Liver (tissue), 9 donors: ENCODE data around the gene PCSK6. TPM values are rescaled to one million over a fixed set of nuclear protein-coding genes. Genes with fewer than 3 reads are reported as not detected.

Source experiments
- DNase-seq: peaks from one replicate; pipeline ENCODE4 v3.0.0-alpha.2; 2017; ENCODE audit warnings: low spot score
- H3K27ac ChIP-seq, 2 donors: one replicate each; pipeline ENCODE4 v1.7.0; 2013; ENCODE audit warnings: inconsistent platforms in 2 of 2, low read length in 2 of 2, control low read depth in 1 of 2, low read depth in 1 of 2, mild to moderate bottlenecking in 1 of 2
- H3K27me3 ChIP-seq, 4 donors: one replicate each; pipeline versions ENCODE4 v1.6.1 to v1.7.0; 2013; ENCODE audit warnings: low read length in 3 of 4, inconsistent platforms in 1 of 4, mild to moderate bottlenecking in 1 of 4, moderate library complexity in 1 of 4; ENCODE audit not compliant: control insufficient read depth in 4 of 4, insufficient read depth in 4 of 4
- H3K36me3 ChIP-seq, 4 donors: one replicate each; pipeline versions ENCODE4 v1.6.1 to v1.7.0; 2013; ENCODE audit warnings: low read length in 3 of 4, mild to moderate bottlenecking in 3 of 4, low read depth in 1 of 4, moderate library complexity in 1 of 4; ENCODE audit not compliant: control insufficient read depth in 4 of 4, insufficient read depth in 3 of 4
- H3K4me1 ChIP-seq, 4 donors: one replicate each; pipeline versions ENCODE4 v1.6.1 to v1.7.0; 2013; ENCODE audit warnings: low read length in 3 of 4, mild to moderate bottlenecking in 3 of 4, moderate library complexity in 1 of 4; ENCODE audit not compliant: control insufficient read depth in 4 of 4, insufficient read depth in 4 of 4
- H3K4me3 ChIP-seq, 3 donors: one replicate each; pipeline versions ENCODE4 v1.6.1 to v1.7.0; 2013; ENCODE audit warnings: low read length in 3 of 3, control low read depth in 1 of 3, low read depth in 1 of 3, mild to moderate bottlenecking in 1 of 3
- H3K9ac ChIP-seq, 2 donors: one replicate each; pipeline ENCODE4 v1.7.0; 2013; ENCODE audit warnings: low read length in 2 of 2, mild to moderate bottlenecking in 2 of 2, moderate library complexity in 2 of 2, control low read depth in 1 of 2, low read depth in 1 of 2
- H3K9me3 ChIP-seq, 4 donors: one replicate each; pipeline versions ENCODE4 v1.6.1 to v1.7.0; 2013; ENCODE audit warnings: low read length in 3 of 4; ENCODE audit not compliant: control insufficient read depth in 4 of 4
- EGR1 ChIP-seq, 2 donors: IDR thresholded peaks; 2 replicates each; pipeline ENCODE4 v1.6.1; 2016 to 2018; ENCODE audit warnings: antibody characterized with exemption in 2 of 2, low read depth in 2 of 2
- FOXA1 ChIP-seq: IDR thresholded peaks from 2 replicates; pipeline ENCODE4 v1.6.1; 2016; ENCODE audit warnings: antibody characterized with exemption
- FOXA2 ChIP-seq: IDR thresholded peaks from 2 replicates; pipeline ENCODE4 v1.6.1; 2016; ENCODE audit warnings: antibody characterized with exemption
- GABPA ChIP-seq, 2 donors: IDR thresholded peaks in 1 of 2; conservative IDR thresholded peaks in 1 of 2; 2 replicates each; pipeline ENCODE4 v1.6.1; 2016; ENCODE audit warnings: antibody characterized with exemption in 2 of 2, mild to moderate bottlenecking in 1 of 2, moderate library complexity in 1 of 2
- HNF4A ChIP-seq, 2 donors: conservative IDR thresholded peaks; 2 replicates each; pipeline ENCODE4 v1.6.1; 2016; ENCODE audit warnings: antibody characterized with exemption in 2 of 2, mild to moderate bottlenecking in 2 of 2
- HNF4G ChIP-seq: IDR thresholded peaks from 2 replicates; pipeline ENCODE4 v1.6.1; 2016; ENCODE audit warnings: antibody characterized with exemption
- JUND ChIP-seq, 2 donors: IDR thresholded peaks; 2 replicates each; pipeline ENCODE4 v1.6.1; 2016; ENCODE audit warnings: antibody characterized with exemption in 2 of 2
- NR2F2 ChIP-seq: IDR thresholded peaks from 2 replicates; pipeline ENCODE4 v1.6.1; 2016; ENCODE audit warnings: antibody characterized with exemption
- RAD21 ChIP-seq, 2 donors: IDR thresholded peaks; 2 replicates each; pipeline ENCODE4 v1.6.1; 2016; ENCODE audit warnings: antibody characterized with exemption in 2 of 2, mild to moderate bottlenecking in 2 of 2
- RXRA ChIP-seq, 2 donors: IDR thresholded peaks; 2 replicates each; pipeline ENCODE4 v1.6.1; 2017 to 2018; ENCODE audit warnings: antibody characterized with exemption in 2 of 2, mild to moderate bottlenecking in 1 of 2
- SP1 ChIP-seq: IDR thresholded peaks from 2 replicates; pipeline ENCODE4 v1.6.1; 2018; ENCODE audit warnings: antibody characterized with exemption, mild to moderate bottlenecking
- TAF1 ChIP-seq: conservative IDR thresholded peaks from 2 replicates; pipeline ENCODE4 v1.6.1; 2016; ENCODE audit warnings: antibody characterized with exemption, mild to moderate bottlenecking
- YY1 ChIP-seq: IDR thresholded peaks from 2 replicates; pipeline ENCODE4 v1.6.1; 2016; ENCODE audit warnings: antibody characterized with exemption, mild to moderate bottlenecking
- WGBS: extraction: QIAGEN DNeasy Blood & Tissue Kit; methylation state at CpG from one replicate; pipeline ENCODE4 v1.1.7; 2013; 5-methylcytosine and 5-hydroxymethylcytosine counted together
- polyA plus RNA-seq, 2 donors: library from polyadenylated mRNA; stranded (reverse) in 1 of 2; unstranded in 1 of 2; fragments of 200-250 nt in 1 of 2; fragments of >200 nt in 1 of 2; fragmentation: Nextera tagmentation in 1 of 2; extraction: Ambion mirVana in 1 of 2; gene quantifications; one replicate each; pipeline versions ENCODE4 v1.2.1 to v1.2.3, GENCODE V29; 2013 to 2015
- total RNA-seq, 2 donors: library from RNA; depleted of rRNA; stranded (reverse); fragments of >200 nt; gene quantifications; one replicate each; pipeline ENCODE4 v1.2.3, GENCODE V29; 2014
- TF ChIP-seq, protein P1 (sequence below): IDR thresholded peaks from 2 replicates; pipeline ENCODE4 v1.6.1; 2016; ENCODE audit warnings: antibody characterized with exemption
- TF ChIP-seq, protein P2 (sequence below): fragments of 150-350 bp; IDR thresholded peaks from 2 replicates; pipeline ENCODE4 v1.5.1; 2017; ENCODE audit warnings: improper control_type of control experiment, low read depth, low read length; ENCODE audit not compliant: missing input control
- TF ChIP-seq, protein P3 (sequence below): IDR thresholded peaks from 2 replicates; pipeline ENCODE4 v1.6.1; 2016; ENCODE audit warnings: antibody characterized with exemption
- TF ChIP-seq, protein P4 (sequence below): IDR thresholded peaks from 2 replicates; pipeline ENCODE4 v1.6.1; 2016; ENCODE audit warnings: antibody characterized with exemption, mild to moderate bottlenecking
- donor health status: healthy.
- donor health status: healthy.
- donor health status: healthy.
- donor health status: healthy.
- donor health status: healthy.

The PCSK6 gene
- total and polyA plus RNA-seq, 4 donors: 94.8 to 398 (median 168) TPM

DNA sequence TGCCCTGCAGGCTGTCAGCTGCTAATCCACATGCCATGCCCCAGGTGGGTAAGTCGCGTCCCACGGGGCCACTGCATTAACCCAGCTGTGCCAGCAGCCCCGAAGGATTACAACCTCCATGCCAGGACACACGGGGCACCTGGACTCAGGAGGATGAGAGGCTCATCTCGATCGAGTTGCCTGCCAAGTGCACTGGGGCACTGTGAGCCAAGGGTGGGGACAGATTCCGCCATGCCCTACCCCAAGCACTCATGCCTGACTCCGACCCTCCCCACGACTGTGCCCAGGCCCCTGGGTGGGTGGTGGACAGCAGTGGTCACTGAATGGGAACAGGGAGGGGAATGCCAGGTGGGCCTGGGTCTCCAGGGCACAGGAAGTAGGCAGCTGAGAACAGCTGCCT, 173.8 kb downstream of the PCSK6 start:
- Histone ChIP-seq H3K27me3 (no peaks in the 10 kb centered on the region), H3K9ac (no peak overlapping the region), H3K4me1 (no peaks in the 10 kb centered on the region), H3K4me3 (no peak overlapping the region), H3K36me3 (peaks cover 22 to 75% (median 42%) of the 10 kb centered on the region in 4 donors), H3K9me3 (no peaks in the 10 kb centered on the region), H3K27ac (no peak overlapping the region)
- WGBS: 89% methylated on average over 10 of the region's 10 CpGs
- no peak for TF ChIP-seq RAD21 (IDR thresholded peaks at IDR 0.05)
- TF ChIP-seq, protein P1, sequence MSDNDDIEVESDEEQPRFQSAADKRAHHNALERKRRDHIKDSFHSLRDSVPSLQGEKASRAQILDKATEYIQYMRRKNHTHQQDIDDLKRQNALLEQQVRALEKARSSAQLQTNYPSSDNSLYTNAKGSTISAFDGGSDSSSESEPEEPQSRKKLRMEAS: no peak
- DNase-seq: no peak

DNA sequence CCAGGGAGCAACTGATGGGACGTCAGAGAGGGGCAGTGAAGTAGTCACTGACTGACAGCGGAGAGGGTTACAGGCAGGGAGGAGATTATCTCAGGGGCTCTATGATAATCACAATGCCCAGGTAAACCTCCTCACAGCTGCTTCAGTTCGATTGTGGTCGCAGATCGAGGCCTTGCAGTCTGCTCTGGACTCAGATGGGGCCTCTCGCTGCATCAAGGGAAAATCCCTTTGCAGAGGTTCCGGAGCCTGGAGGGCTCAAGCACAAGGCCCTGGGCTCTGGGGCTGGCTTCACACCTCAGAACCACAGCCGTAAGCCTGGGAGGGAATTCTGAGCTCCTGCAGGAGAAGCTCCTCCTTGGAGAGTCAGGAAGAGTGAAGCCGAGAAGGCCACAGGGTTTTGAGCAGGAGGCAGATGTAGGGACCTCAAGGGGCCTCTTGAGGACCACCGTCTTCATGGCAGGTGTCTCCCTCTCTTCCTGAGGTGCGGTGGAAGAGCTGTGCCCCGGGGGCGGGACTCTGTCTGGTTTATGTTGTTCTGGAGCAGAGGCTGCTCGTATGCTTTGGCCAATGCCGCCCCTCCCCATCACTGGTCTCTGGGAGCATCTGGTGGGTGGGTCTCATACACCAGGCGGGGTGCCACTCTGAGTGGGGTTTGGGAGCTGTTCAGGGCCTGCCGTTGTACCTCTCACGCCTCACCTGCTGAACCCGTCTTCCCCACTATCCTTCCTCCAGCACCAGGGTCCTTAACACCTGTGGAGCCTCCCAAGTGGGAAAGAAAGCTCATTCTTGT, 175.0 kb downstream of the PCSK6 start:
- H3K27me3 ChIP-seq: no peaks in the 10 kb centered on the region
- no peak overlapping the region for H3K27ac ChIP-seq
- no peak overlapping the region for H3K4me3 ChIP-seq
- DNase-seq: no peak
- peaks cover 26 to 76% (median 45%) of the 10 kb centered on the region in 4 donors for H3K36me3 ChIP-seq
- TF ChIP-seq YY1: no peak
- TF ChIP-seq, protein P2, sequence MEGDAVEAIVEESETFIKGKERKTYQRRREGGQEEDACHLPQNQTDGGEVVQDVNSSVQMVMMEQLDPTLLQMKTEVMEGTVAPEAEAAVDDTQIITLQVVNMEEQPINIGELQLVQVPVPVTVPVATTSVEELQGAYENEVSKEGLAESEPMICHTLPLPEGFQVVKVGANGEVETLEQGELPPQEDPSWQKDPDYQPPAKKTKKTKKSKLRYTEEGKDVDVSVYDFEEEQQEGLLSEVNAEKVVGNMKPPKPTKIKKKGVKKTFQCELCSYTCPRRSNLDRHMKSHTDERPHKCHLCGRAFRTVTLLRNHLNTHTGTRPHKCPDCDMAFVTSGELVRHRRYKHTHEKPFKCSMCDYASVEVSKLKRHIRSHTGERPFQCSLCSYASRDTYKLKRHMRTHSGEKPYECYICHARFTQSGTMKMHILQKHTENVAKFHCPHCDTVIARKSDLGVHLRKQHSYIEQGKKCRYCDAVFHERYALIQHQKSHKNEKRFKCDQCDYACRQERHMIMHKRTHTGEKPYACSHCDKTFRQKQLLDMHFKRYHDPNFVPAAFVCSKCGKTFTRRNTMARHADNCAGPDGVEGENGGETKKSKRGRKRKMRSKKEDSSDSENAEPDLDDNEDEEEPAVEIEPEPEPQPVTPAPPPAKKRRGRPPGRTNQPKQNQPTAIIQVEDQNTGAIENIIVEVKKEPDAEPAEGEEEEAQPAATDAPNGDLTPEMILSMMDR: no peak
- TF ChIP-seq FOXA1: no peak
- TF ChIP-seq SP1: no peak
- no peak for TF ChIP-seq JUND (IDR thresholded peaks at IDR 0.05)
- H3K9me3 ChIP-seq: no peaks in the 10 kb centered on the region
- no peak overlapping the region for H3K9ac ChIP-seq
- no peaks in the 10 kb centered on the region for H3K4me1 ChIP-seq
- 91% methylated on average over 19 of the region's 19 CpGs for WGBS

DNA sequence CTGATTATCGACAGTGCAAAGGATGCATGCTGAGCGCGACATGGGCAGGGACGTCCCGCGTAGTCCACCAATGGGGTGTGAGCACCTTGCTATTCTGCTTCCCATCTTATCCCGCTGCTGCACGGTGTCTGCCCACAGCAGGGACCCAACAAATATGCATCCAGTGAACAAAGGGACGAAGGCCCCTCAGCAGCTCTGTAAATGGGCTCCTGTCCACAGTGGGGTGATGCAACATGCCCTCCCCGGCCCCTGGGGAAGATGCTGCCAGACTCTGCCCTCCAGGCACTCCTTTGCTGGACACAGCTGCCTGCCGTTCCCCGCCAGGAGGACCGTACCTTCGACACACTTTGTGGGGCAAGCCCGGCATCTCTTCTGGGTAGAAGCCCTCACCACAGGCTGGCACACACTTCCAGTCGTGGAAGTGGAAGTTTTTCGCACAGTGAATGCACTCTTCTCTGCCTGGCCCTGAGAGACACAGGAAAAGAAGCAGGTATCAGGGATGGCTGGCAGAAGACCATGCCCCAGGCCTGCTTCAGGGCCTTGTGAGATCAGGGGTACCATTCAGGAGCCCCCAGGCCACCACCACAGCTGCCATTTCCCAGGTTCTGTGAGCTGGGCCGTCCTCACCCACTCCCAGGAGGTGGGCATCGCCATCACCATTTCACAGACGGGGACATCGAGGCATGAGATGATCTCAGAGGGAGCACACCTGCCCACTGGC, 176.3 kb downstream of the PCSK6 start:
- no peak for DNase-seq
- no peaks in the 10 kb centered on the region for H3K27me3 ChIP-seq
- H3K36me3 ChIP-seq: peaks cover 22 to 75% (median 39%) of the 10 kb centered on the region in 4 donors
- H3K4me1 ChIP-seq: no peaks in the 10 kb centered on the region
- H3K9ac ChIP-seq: no peak overlapping the region
- no peak overlapping the region for H3K27ac ChIP-seq
- no peak overlapping the region for H3K4me3 ChIP-seq
- 72% methylated on average over 21 of the region's 21 CpGs for WGBS
- no peaks in the 10 kb centered on the region for H3K9me3 ChIP-seq
- TF ChIP-seq EGR1 (IDR thresholded peaks at IDR 0.05; ENCODE audit: low read depth in 2 of 2) (no peak), GABPA (IDR thresholded peaks at IDR 0.05 in 1 of 2, conservative IDR thresholded peaks at IDR 0.05 in 1 of 2) (no peak), RAD21 (IDR thresholded peaks at IDR 0.05) (peak in 1 of 2 donors; percentile 15), RXRA (IDR thresholded peaks at IDR 0.05) (peak in 1 of 2 donors; percentile 28), FOXA1 (no peak), JUND (IDR thresholded peaks at IDR 0.05) (no peak), NR2F2 (no peak), TAF1 (no peak), HNF4G (no peak), YY1 (no peak), HNF4A (conservative IDR thresholded peaks at IDR 0.05) (peak; percentile 81 to 87), FOXA2 (no peak), SP1 (peak; percentile 11)
- TF ChIP-seq, protein P1: no peak
- TF ChIP-seq, protein P3, sequence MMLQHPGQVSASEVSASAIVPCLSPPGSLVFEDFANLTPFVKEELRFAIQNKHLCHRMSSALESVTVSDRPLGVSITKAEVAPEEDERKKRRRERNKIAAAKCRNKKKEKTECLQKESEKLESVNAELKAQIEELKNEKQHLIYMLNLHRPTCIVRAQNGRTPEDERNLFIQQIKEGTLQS: peak; percentile 87
- TF ChIP-seq, protein P2: no peak
- TF ChIP-seq, protein P4, sequence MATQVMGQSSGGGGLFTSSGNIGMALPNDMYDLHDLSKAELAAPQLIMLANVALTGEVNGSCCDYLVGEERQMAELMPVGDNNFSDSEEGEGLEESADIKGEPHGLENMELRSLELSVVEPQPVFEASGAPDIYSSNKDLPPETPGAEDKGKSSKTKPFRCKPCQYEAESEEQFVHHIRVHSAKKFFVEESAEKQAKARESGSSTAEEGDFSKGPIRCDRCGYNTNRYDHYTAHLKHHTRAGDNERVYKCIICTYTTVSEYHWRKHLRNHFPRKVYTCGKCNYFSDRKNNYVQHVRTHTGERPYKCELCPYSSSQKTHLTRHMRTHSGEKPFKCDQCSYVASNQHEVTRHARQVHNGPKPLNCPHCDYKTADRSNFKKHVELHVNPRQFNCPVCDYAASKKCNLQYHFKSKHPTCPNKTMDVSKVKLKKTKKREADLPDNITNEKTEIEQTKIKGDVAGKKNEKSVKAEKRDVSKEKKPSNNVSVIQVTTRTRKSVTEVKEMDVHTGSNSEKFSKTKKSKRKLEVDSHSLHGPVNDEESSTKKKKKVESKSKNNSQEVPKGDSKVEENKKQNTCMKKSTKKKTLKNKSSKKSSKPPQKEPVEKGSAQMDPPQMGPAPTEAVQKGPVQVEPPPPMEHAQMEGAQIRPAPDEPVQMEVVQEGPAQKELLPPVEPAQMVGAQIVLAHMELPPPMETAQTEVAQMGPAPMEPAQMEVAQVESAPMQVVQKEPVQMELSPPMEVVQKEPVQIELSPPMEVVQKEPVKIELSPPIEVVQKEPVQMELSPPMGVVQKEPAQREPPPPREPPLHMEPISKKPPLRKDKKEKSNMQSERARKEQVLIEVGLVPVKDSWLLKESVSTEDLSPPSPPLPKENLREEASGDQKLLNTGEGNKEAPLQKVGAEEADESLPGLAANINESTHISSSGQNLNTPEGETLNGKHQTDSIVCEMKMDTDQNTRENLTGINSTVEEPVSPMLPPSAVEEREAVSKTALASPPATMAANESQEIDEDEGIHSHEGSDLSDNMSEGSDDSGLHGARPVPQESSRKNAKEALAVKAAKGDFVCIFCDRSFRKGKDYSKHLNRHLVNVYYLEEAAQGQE: no peak
